ENCODE measurements around the gene NPIPA1. TPM values are rescaled to one million over a fixed set of nuclear protein-coding genes. Genes with fewer than 3 reads are reported as not detected.

The NPIPA1 gene
- total and polyA plus RNA-seq, 7 experiments from 2014 or later, result 1.6 to 181 (median 115) TPM

Small RNA genes lying within 50 kb of the gene (microRNA-seq; reads per million reads assigned to microRNA genes)
- gene MIR3180-1 (ENCODE audit: borderline microRNAs expressed), result not detected
- not detected for gene MIR3670-1 (ENCODE audit: borderline microRNAs expressed)
- gene MIR6511A1 (ENCODE audit: borderline microRNAs expressed), result not detected
- gene MIR6770-1 (ENCODE audit: borderline microRNAs expressed), result not detected

Other genes with a start within 250 kb of the NPIPA1 start
- not detected for gene PLA2G10, start 243.1 kb upstream of the NPIPA1 start, total RNA-seq
- gene PLA2G10, start 243.1 kb upstream of the NPIPA1 start, polyA plus RNA-seq, result not detected
- 1 to 10 TPM in 4 of 5 experiments, under 1 TPM in 1; 0.34 to 6.9 (median 3.1) TPM for gene NPIPA3, start 234.0 kb upstream of the NPIPA1 start, total RNA-seq
- gene NPIPA3, start 234.0 kb upstream of the NPIPA1 start, polyA plus RNA-seq, result not detected
- gene NPIPA2, start 194.9 kb upstream of the NPIPA1 start, total RNA-seq, result 10 to 100 TPM in 1 of 5 experiments, 1 to 10 TPM in 4; 4.3 to 12.4 (median 9.0) TPM
- not detected for gene NPIPA2, start 194.9 kb upstream of the NPIPA1 start, polyA plus RNA-seq
- gene NOMO1, start 103.7 kb upstream of the NPIPA1 start, total RNA-seq, result 10 to 100 TPM; 31.8 to 52.6 (median 35.0) TPM
- gene NOMO1, start 103.7 kb upstream of the NPIPA1 start, polyA plus RNA-seq, result 10 to 100 TPM; 23.3 to 38.3 TPM
- 10 to 100 TPM; 50.6 to 79.4 (median 54.9) TPM for gene PDXDC1, start 37.6 kb downstream of the NPIPA1 start, total RNA-seq
- 10 to 100 TPM; 28.6 to 44.5 TPM for gene PDXDC1, start 37.6 kb downstream of the NPIPA1 start, polyA plus RNA-seq
- gene NTAN1, start 118.6 kb downstream of the NPIPA1 start, total RNA-seq, result 10 to 100 TPM; 26.1 to 39.2 (median 28.7) TPM
- gene NTAN1, start 118.6 kb downstream of the NPIPA1 start, polyA plus RNA-seq, result 10 to 100 TPM; 50.3 to 54.0 TPM
- 10 to 100 TPM; 27.3 to 46.9 (median 40.4) TPM for gene RRN3, start 156.8 kb downstream of the NPIPA1 start, total RNA-seq
- 10 to 100 TPM; 29.0 to 36.5 TPM for gene RRN3, start 156.8 kb downstream of the NPIPA1 start, polyA plus RNA-seq